GM12878 (cell line): ENCODE measurements around the gene PRR29. TPM values are rescaled to one million over a fixed set of nuclear protein-coding genes. Genes with fewer than 3 reads are reported as not detected.

Experiments
- ATAC-seq: fragments of 200-7000 bp; cut with Tn5 transposase; 3 replicates; pipeline ENCODE4 v1.9.1; 2020; ENCODE audit warnings: mild to moderate bottlenecking, moderate library complexity
- BruUV-seq: library from RNA; stranded (reverse); fragments of 400-500 nt; replicated peaks from 2 replicates; lab custom pipeline; 2021; lab: Mats Ljungman, UMichigan
- CTCF ChIA-PET: fragments of 300-600 bp; sonication (Branson Sonifier 250); formaldehyde crosslinking; extraction: SDS; loops from one replicate; lab custom pipeline; 2021; ENCODE audit warnings: inconsistent platforms; lab: Yijun Ruan, JAX
- POLR2A ChIA-PET: fragments of 350-600 bp; formaldehyde crosslinking; extraction: SDS; loops from one replicate; lab custom pipeline; 2021; ENCODE audit warnings: inconsistent platforms; lab: Charles Lee
- RAD21 ChIA-PET: fragments of 300-600 bp; sonication (Branson Sonifier 250); formaldehyde crosslinking; loops from one replicate; lab custom pipeline; 2023; ENCODE audit warnings: antibody characterized with exemption; ENCODE audit not compliant: unreplicated experiment; lab: Charles Lee
- SMC1A ChIA-PET: fragments of 300-600 bp; sonication (Branson Sonifier 250); formaldehyde crosslinking; loops from one replicate; lab custom pipeline; 2023; ENCODE audit not compliant: unreplicated experiment, uncharacterized antibody; lab: Charles Lee
- DNase-seq: peaks from one replicate; pipeline ENCODE4 v3.0.0-alpha.2; 2011; ENCODE audit warnings: low read depth, low spot score
- FAIRE-seq: peaks from 3 replicates; lab custom pipeline; 2011; peaks lifted over from hg19 to GRCh38; lab: Jason Lieb, UNC
- H2AFZ ChIP-seq: 2 replicates; pipeline ENCODE4 v1.6.0; 2011; ENCODE audit warnings: low read depth, low read length, control low read depth; ENCODE audit not compliant: control insufficient read depth
- H3K27ac ChIP-seq: 2 replicates; pipeline ENCODE4 v1.5.1; 2011; ENCODE audit warnings: control low read depth; ENCODE audit not compliant: control insufficient read depth, insufficient read depth
- H3K27me3 ChIP-seq, 2 experiments: replicated peaks in 1 of 2; 2 replicates each; pipeline versions ENCODE4 v1.6.0 to v1.6.1; 2011; ENCODE audit warnings: low read length in 1 of 2; ENCODE audit not compliant: control insufficient read depth in 2 of 2, insufficient read depth in 2 of 2
- H3K36me3 ChIP-seq, 2 experiments: 2 replicates each; pipeline ENCODE4 v1.5.1; 2011; ENCODE audit warnings: low read length in 1 of 2; ENCODE audit not compliant: control insufficient read depth in 2 of 2, insufficient read depth in 2 of 2
- H3K4me1 ChIP-seq: 2 replicates; pipeline ENCODE4 v1.6.1; 2011; ENCODE audit warnings: mild to moderate bottlenecking, low read length, moderate library complexity, mixed read lengths; ENCODE audit not compliant: control insufficient read depth, insufficient read depth
- H3K4me2 ChIP-seq: 2 replicates; pipeline ENCODE4 v1.6.0; 2011; ENCODE audit warnings: control low read depth; ENCODE audit not compliant: control insufficient read depth, insufficient read depth
- H3K4me3 ChIP-seq: fragments of 200-600 bp; sonication (generic); 2 replicates; pipeline ENCODE4 v1.5.1; 2016
- H3K79me2 ChIP-seq: 2 replicates; pipeline ENCODE4 v1.6.0; 2011; ENCODE audit warnings: low read length; ENCODE audit not compliant: control insufficient read depth, insufficient read depth
- H3K9ac ChIP-seq: 2 replicates; pipeline ENCODE4 v1.8.0; 2011; ENCODE audit warnings: low read length, control low read depth, mixed read lengths; ENCODE audit not compliant: control insufficient read depth, insufficient read depth
- H3K9me3 ChIP-seq: replicated peaks from 3 replicates; pipeline ENCODE4 v1.5.1; 2011; ENCODE audit warnings: mild to moderate bottlenecking, low read length; ENCODE audit not compliant: control insufficient read depth, insufficient read depth
- H4K20me1 ChIP-seq: 2 replicates; pipeline ENCODE4 v1.6.0; 2011; ENCODE audit not compliant: control insufficient read depth, insufficient read depth
- BHLHE40 ChIP-seq, 2 experiments: fragments of 450-650 bp in 1 of 2; IDR thresholded peaks; 2 replicates each; pipeline ENCODE4 v1.6.1; 2011 to 2017; ENCODE audit warnings: low read depth in 2 of 2, borderline replicate concordance in 1 of 2, improper control_type of control experiment in 1 of 2, low read length in 1 of 2, mild to moderate bottlenecking in 1 of 2
- SIN3A ChIP-seq: IDR thresholded peaks from 2 replicates; pipeline ENCODE4 v1.6.1; 2012; ENCODE audit warnings: low read depth, low read length, improper control_type of control experiment
- SMC3 ChIP-seq: IDR thresholded peaks from 2 replicates; pipeline ENCODE4 v1.6.1; 2011; ENCODE audit warnings: low read length, improper control_type of control experiment, borderline replicate concordance
- SP1 ChIP-seq: IDR thresholded peaks from one replicate; pipeline ENCODE4 v1.6.1; 2011; ENCODE audit warnings: low read depth, low read length
- TBL1XR1 ChIP-seq: IDR thresholded peaks from 2 replicates; pipeline ENCODE4 v1.6.1; 2012; ENCODE audit warnings: low read depth, low read length, improper control_type of control experiment
- WGBS: methylation state at CpG from one replicate; pipeline ENCODE4 v1.1.6; 2016; ENCODE audit warnings: low lambda C conversion rate; ENCODE audit not compliant: insufficient replicate concordance, insufficient coverage; ENCODE audit errors: missing lambda C conversion rate; 5-methylcytosine and 5-hydroxymethylcytosine counted together
- in situ Hi-C: fragments of 300-500 bp; cut with MboI; formaldehyde crosslinking; loops from 9 replicates; pipeline ENCODE4 v1.14.3; 2018; ENCODE audit warnings: mixed read lengths
- intact Hi-C: fragments of 100-400 bp; cut with micrococcal nuclease; formaldehyde crosslinking; loops from one replicate; pipeline ENCODE4 v1.14.2; 2022; ENCODE audit not compliant: unreplicated experiment
- polyA plus RNA-seq, 11 experiments: library from polyadenylated mRNA; depleted of rRNA in 4 of 11; unstranded in 6 of 11; stranded (reverse) in 5 of 11; fragments of >200 nt; fragmentation: Nextera tagmentation in 4 of 11; fragmentation: Illumina TruSeq in 1 of 11; extraction: Ambion mirVana in 4 of 11; extraction: Trizol in 1 of 11; gene quantifications; 1 replicate in 1 of 11; 2 replicates in 10 of 11; pipeline versions ENCODE4 v1.2.1 to v1.2.3, GENCODE V29; 2011 to 2016; ENCODE audit warnings: inconsistent platforms in 2 of 11, missing spikeins in 2 of 11, low read depth in 1 of 11
- total RNA-seq, 4 experiments: library from RNA; depleted of rRNA in 3 of 4; stranded (reverse); fragments of >200 nt in 3 of 4; fragmentation: Illumina TruSeq in 1 of 4; extraction: Trizol in 1 of 4; gene quantifications; 2 replicates each; pipeline versions ENCODE4 v1.2.1 to v1.2.3, GENCODE V29; 2013 to 2021

The PRR29 gene
- total and polyA plus RNA-seq, 10 of the 15 experiments (the other 5 are each of a cell fraction or from before 2014, with no cell fraction given), result 0.01 to 2.4 (median 0.18) TPM; not detected in 3

- intact Hi-C loops (no loop called here), in situ Hi-C loops (no loop called here)
- Histone ChIP-seq H3K4me3 (no peak overlapping the region), H3K36me3 (no peaks in the 10 kb centered on the region), H2AFZ (peak overlapping the region; percentile 8; the same call in 1 of the 2 replicates), H3K27ac (no peak overlapping the region), H4K20me1 (no peaks in the 10 kb centered on the region), H3K9ac (no peak overlapping the region), H3K79me2 (no peaks in the 10 kb centered on the region), H3K4me2 (no peak overlapping the region), H3K9me3 (no peaks in the 10 kb centered on the region), H3K27me3 (no peaks in the 10 kb centered on the region), H3K4me1 (peaks cover 4% of the 10 kb centered on the region)
- whole genome bisulfite sequencing, result 47% methylated on average over 26 of the region's 37 CpGs
- ChIA-PET CTCF (interaction anchor here (1.0 kb wide), 1 partner anchor 11 kb away, joined by 3 read pairs; no protein-coding TSS in a partner anchor), SMC1A (interaction anchor here (0.6 to 1.0 kb wide), 2 partner anchors 42 to 172 kb away, joined by 3 read pairs; no protein-coding TSS in a partner anchor), RAD21 (interaction anchor here (0.6 to 1.4 kb wide), 4 partner anchors 11 to 108 kb away, joined by 3 read pairs; partner anchors contain the start of gene GH1), POLR2A (interaction anchor here (0.6 kb wide), 2 partner anchors 79 to 174 kb away, joined by 4 to 8 read pairs; no protein-coding TSS in a partner anchor)
- TF ChIP-seq TBL1XR1, result no peak
- no peak for TF ChIP-seq SIN3A
- TF ChIP-seq SMC3, result no peak
- peak in 1 of 2 experiments; percentile 24; a peak in 1 of 4 replicates for TF ChIP-seq BHLHE40 (IDR thresholded peaks at IDR 0.05; ENCODE audit: borderline replicate concordance in 1 of 2, low read depth in 2 of 2, low read length in 1 of 2)
- peak; percentile 33 for TF ChIP-seq SP1
- BruUV-seq, result no TSS peak
- DNase-seq (no peak), ATAC-seq (peak; percentile 76), FAIRE-seq (no peak)
Measured at GRCh38 chr17:63961355-63962212, 36.6 kb upstream of the PRR29 start.
